H9 (cell line): Measurements from ENCODE around the gene MMD2. TPM values are rescaled to one million over a fixed set of nuclear protein-coding genes. Genes with fewer than 3 reads are reported as not detected.

Source experiments
- DNase-seq: peaks from one replicate; pipeline ENCODE4 v3.0.0-alpha.2; 2017
- H2AFZ ChIP-seq: one replicate; pipeline ENCODE4 v1.6.1; 2013; ENCODE audit warnings: mild to moderate bottlenecking, low read length, control low read depth, moderate library complexity
- H2AK5ac ChIP-seq: 2 replicates; pipeline ENCODE4 v1.6.1; 2013; ENCODE audit warnings: low read length, control low read depth, mixed read lengths; ENCODE audit not compliant: insufficient read length
- H2BK120ac ChIP-seq: one replicate; pipeline ENCODE4 v1.6.1; 2013; ENCODE audit warnings: low read depth, mild to moderate bottlenecking, low read length, control low read depth, inconsistent platforms; ENCODE audit not compliant: poor library complexity, severe bottlenecking
- H2BK12ac ChIP-seq: 2 replicates; pipeline ENCODE4 v1.6.1; 2013; ENCODE audit warnings: low read length, control low read depth, mixed read lengths, low read depth; ENCODE audit not compliant: insufficient read length
- H2BK15ac ChIP-seq: 2 replicates; pipeline ENCODE4 v1.6.1; 2013; ENCODE audit warnings: low read depth, low read length, control low read depth
- H2BK20ac ChIP-seq: one replicate; pipeline ENCODE4 v1.6.1; 2013; ENCODE audit warnings: low read depth, mild to moderate bottlenecking, low read length, control low read depth, inconsistent platforms; ENCODE audit not compliant: poor library complexity, severe bottlenecking
- H2BK5ac ChIP-seq: 2 replicates; pipeline ENCODE4 v1.6.1; 2013; ENCODE audit warnings: low read length, control low read depth, mixed read lengths; ENCODE audit not compliant: insufficient read length
- H3K14ac ChIP-seq: 2 replicates; pipeline ENCODE4 v1.6.1; 2013; ENCODE audit warnings: low read length, control low read depth; ENCODE audit not compliant: insufficient read depth
- H3K18ac ChIP-seq: 2 replicates; pipeline ENCODE4 v1.6.1; 2013; ENCODE audit warnings: low read depth, mild to moderate bottlenecking, mixed read lengths, low read length, control low read depth; ENCODE audit not compliant: insufficient read length
- H3K23ac ChIP-seq: 2 replicates; pipeline ENCODE4 v1.6.1; 2013; ENCODE audit warnings: low read length, control low read depth, mixed read lengths, low read depth; ENCODE audit not compliant: insufficient read length
- H3K23me2 ChIP-seq: 2 replicates; pipeline ENCODE4 v1.6.1; 2013; ENCODE audit warnings: low read depth, mild to moderate bottlenecking, mixed read lengths, low read length, control low read depth; ENCODE audit not compliant: insufficient read length, poor library complexity, severe bottlenecking
- H3K27ac ChIP-seq: 2 replicates; pipeline ENCODE4 v1.5.1; 2013; ENCODE audit warnings: low read length, control low read depth, mixed read lengths, low read depth; ENCODE audit not compliant: insufficient read length
- H3K27me3 ChIP-seq: 2 replicates; pipeline ENCODE4 v1.6.1; 2013; ENCODE audit warnings: low read length, control low read depth, inconsistent platforms; ENCODE audit not compliant: insufficient read depth
- H3K4ac ChIP-seq: 2 replicates; pipeline ENCODE4 v1.6.1; 2013; ENCODE audit warnings: low read depth, mild to moderate bottlenecking, control low read depth, inconsistent platforms, low read length, moderate library complexity
- H3K4me1 ChIP-seq: 2 replicates; pipeline ENCODE4 v1.6.1; 2013; ENCODE audit warnings: low read length, control low read depth, inconsistent platforms; ENCODE audit not compliant: insufficient read depth
- H3K4me2 ChIP-seq: 2 replicates; pipeline ENCODE4 v1.6.1; 2013; ENCODE audit warnings: low read length, control low read depth, mixed read lengths; ENCODE audit not compliant: insufficient read length, insufficient read depth
- H3K56ac ChIP-seq: 2 replicates; pipeline ENCODE4 v1.6.1; 2013; ENCODE audit warnings: low read depth, mild to moderate bottlenecking, mixed read lengths, low read length, control low read depth; ENCODE audit not compliant: insufficient read length
- H3K79me1 ChIP-seq: 2 replicates; pipeline ENCODE4 v1.6.1; 2013; ENCODE audit warnings: low read depth, mild to moderate bottlenecking, moderate library complexity, low read length, control low read depth, inconsistent platforms; ENCODE audit not compliant: insufficient read depth, poor library complexity, severe bottlenecking
- H3K79me2 ChIP-seq: 2 replicates; pipeline ENCODE4 v1.6.1; 2013; ENCODE audit warnings: low read length, control low read depth, inconsistent platforms; ENCODE audit not compliant: insufficient read depth
- H3K9ac ChIP-seq: 2 replicates; pipeline ENCODE4 v1.6.1; 2013; ENCODE audit warnings: low read length, control low read depth, mixed read lengths; ENCODE audit not compliant: insufficient read length; ENCODE audit errors: extremely low read depth
- H3K9me3 ChIP-seq: one replicate; pipeline ENCODE4 v1.6.1; 2013; ENCODE audit warnings: low read depth, low read length, inconsistent platforms; ENCODE audit not compliant: control insufficient read depth
- H3T11ph ChIP-seq: one replicate; pipeline ENCODE4 v1.6.1; 2013; ENCODE audit warnings: mild to moderate bottlenecking, low read length, control low read depth, inconsistent platforms
- H4K20me1 ChIP-seq: one replicate; pipeline ENCODE4 v1.6.1; 2013; ENCODE audit not compliant: control insufficient read depth, insufficient read length, insufficient read depth
- H4K5ac ChIP-seq: 2 replicates; pipeline ENCODE4 v1.6.1; 2013; ENCODE audit warnings: low read depth, mild to moderate bottlenecking, mixed read lengths, low read length, control low read depth; ENCODE audit not compliant: insufficient read length
- H4K8ac ChIP-seq: replicated peaks from 2 replicates; pipeline ENCODE4 v1.6.1; 2013; ENCODE audit warnings: low read length, control low read depth, mixed read lengths, low read depth; ENCODE audit not compliant: insufficient read length
- H4K91ac ChIP-seq: 2 replicates; pipeline ENCODE4 v1.6.1; 2013; ENCODE audit warnings: low read depth, mild to moderate bottlenecking, moderate library complexity, mixed read lengths, low read length, control low read depth; ENCODE audit not compliant: insufficient read length
- H3K27ac Mint-ChIP-seq, 3 experiments: 2 replicates in 2 of 3; 3 replicates in 1 of 3; pipeline ENCODE4 v1.8.0; 2020 to 2021; ENCODE audit warnings: mixed read lengths in 3 of 3, mild to moderate bottlenecking in 1 of 3, moderate library complexity in 1 of 3
- H3K27me3 Mint-ChIP-seq: 2 replicates; pipeline ENCODE4 v1.8.0; 2021; ENCODE audit warnings: low read depth, mild to moderate bottlenecking, moderate library complexity, mixed read lengths
- H3K36me3 Mint-ChIP-seq, 3 experiments: 2 replicates in 2 of 3; 3 replicates in 1 of 3; pipeline ENCODE4 v1.8.0; 2020 to 2021; ENCODE audit warnings: low read depth in 3 of 3, mixed read lengths in 3 of 3; ENCODE audit not compliant: insufficient read depth in 1 of 3
- H3K4me1 Mint-ChIP-seq, 2 experiments: 2 replicates each; pipeline ENCODE4 v1.8.0; 2020; ENCODE audit warnings: mixed read lengths in 2 of 2
- H3K4me3 Mint-ChIP-seq, 2 experiments: 2 replicates in 1 of 2; 3 replicates in 1 of 2; pipeline ENCODE4 v1.8.0; 2020 to 2021; ENCODE audit warnings: mild to moderate bottlenecking in 2 of 2, mixed read lengths in 2 of 2, moderate library complexity in 1 of 2
- H3K9me3 Mint-ChIP-seq, 2 experiments: 2 replicates in 1 of 2; 3 replicates in 1 of 2; pipeline ENCODE4 v1.8.0; 2020; ENCODE audit warnings: mild to moderate bottlenecking in 2 of 2, mixed read lengths in 2 of 2, moderate library complexity in 1 of 2
- CTCF ChIP-seq: fragments of 200-600 bp; sonication (generic); conservative IDR thresholded peaks from 3 replicates; pipeline ENCODE4 v1.8.0; 2021; ENCODE audit warnings: antibody characterized with exemption, mild to moderate bottlenecking
- WGBS: extraction: QIAGEN DNeasy Blood & Tissue Kit; methylation state at CpG from one replicate; pipeline ENCODE4 v1.1.7; 2013; ENCODE audit warnings: missing lambda C conversion rate, low lambda C conversion rate, mixed read lengths; ENCODE audit not compliant: insufficient read length; ENCODE audit errors: extremely low coverage; 5-methylcytosine and 5-hydroxymethylcytosine counted together
- total RNA-seq: library from RNA; stranded (reverse); gene quantifications from 2 replicates; pipeline ENCODE4 v1.2.1, GENCODE V29; 2021

The MMD2 gene
- total RNA-seq, 1 experiment from 2014 or later, result 0.20 TPM

- Histone ChIP-seq H4K91ac (no peak overlapping the region), H2AFZ (no peak overlapping the region), H3K27ac (no peak overlapping the region), H2BK5ac (no peak overlapping the region), H4K8ac (no peak overlapping the region), H3K4me2 (no peak overlapping the region), H3K23me2 (no peaks in the 10 kb centered on the region), H3K79me1 (no peaks in the 10 kb centered on the region), H4K5ac (no peak overlapping the region), H3K14ac (no peak overlapping the region), H3K4ac (no peak overlapping the region), H3K56ac (no peak overlapping the region), H2BK120ac (no peak overlapping the region), H3K9me3 (no peaks in the 10 kb centered on the region), H2BK12ac (no peak overlapping the region), H3K23ac (no peak overlapping the region), H2BK15ac (no peak overlapping the region), H3K9ac (no peak overlapping the region), H2AK5ac (no peak overlapping the region), H3K18ac (no peak overlapping the region), H3K79me2 (no peaks in the 10 kb centered on the region), H4K20me1 (no peaks in the 10 kb centered on the region), H2BK20ac (no peak overlapping the region), H3K27me3 (no peaks in the 10 kb centered on the region), H3T11ph (no peak overlapping the region), H3K4me1 (no peaks in the 10 kb centered on the region)
- peaks cover 8% of the 10 kb centered on the region for H3K27me3 Mint-ChIP-seq
- no peak overlapping the region for H3K27ac Mint-ChIP-seq
- H3K9me3 Mint-ChIP-seq, result no peaks in the 10 kb centered on the region; a peak in 1 of 5 replicates
- no peak for DNase-seq
- no peak for TF ChIP-seq CTCF
- no peaks in the 10 kb centered on the region for H3K36me3 Mint-ChIP-seq
- H3K4me1 Mint-ChIP-seq, result no peaks in the 10 kb centered on the region
- WGBS, result no CpG with 5 or more reads among the region's 8 CpGs
- H3K4me3 Mint-ChIP-seq, result no peak overlapping the region
These were observed 30.0 kb downstream of the MMD2 start for GRCh38 chr7:4929005-4929404.
